ENCODE data around the gene B3GNT7.
A peak's percentile ranks its signal among the peaks of the same experiment; 100 is the strongest.

The B3GNT7 gene

DNA sequence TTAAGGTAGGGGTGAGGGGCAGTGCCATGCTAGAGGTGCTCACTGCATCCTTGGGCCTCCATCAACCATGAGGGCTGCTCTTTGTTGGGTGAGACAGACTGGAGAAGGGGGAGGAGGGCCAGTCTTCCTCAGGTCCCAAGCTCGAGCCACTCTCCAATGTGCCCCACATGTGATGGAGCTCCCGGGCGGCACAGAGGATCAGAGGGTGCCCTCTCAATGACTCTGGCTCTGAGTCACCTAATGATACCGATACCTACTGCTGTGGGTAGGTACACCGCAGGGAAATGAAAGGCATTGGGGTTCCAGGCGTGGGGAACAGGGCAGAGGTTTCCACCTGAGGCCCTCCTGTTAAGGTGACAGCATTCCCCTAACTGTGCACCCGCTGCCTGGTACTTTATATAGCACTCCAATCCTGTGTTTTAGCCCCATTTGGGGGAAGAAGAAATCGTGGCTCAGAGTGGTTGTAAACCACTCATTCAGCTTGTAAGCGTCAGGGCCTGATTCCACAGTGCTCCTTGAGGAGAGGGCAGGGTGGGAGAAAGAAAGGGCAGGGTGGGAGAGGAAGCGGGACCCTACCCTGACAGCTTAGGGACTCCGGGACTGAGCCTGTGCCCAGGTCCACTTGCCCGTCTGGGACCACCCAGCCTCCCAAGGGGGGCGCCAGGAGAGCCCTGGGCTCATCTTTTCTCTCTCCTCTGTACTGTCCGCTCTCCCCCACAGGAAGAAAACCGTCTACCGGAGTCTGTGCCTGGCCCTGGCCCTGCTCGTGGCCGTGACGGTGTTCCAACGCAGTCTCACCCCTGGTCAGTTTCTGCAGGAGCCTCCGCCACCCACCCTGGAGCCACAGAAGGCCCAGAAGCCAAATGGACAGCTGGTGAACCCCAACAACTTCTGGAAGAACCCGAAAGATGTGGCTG lies 1.8 kb downstream of the B3GNT7 start:
- peaks cover 12% of the 10 kb centered on the region for H3K27me3 ChIP-seq (ENCODE audit: insufficient read depth, poor library complexity, severe bottlenecking)
- ATAC-seq (ENCODE audit: low read depth) (0 out of 3 replicates have a peak, but pooled peaks have one; percentile 8), DNase-seq (ENCODE audit: low spot score) (no peak)
- no peaks in the 10 kb centered on the region for H3K4me1 ChIP-seq (ENCODE audit: insufficient read depth, poor library complexity, severe bottlenecking)
- no peak overlapping the region for H3K4me3 ChIP-seq (ENCODE audit: severe bottlenecking)
- TF ChIP-seq, protein P1, sequence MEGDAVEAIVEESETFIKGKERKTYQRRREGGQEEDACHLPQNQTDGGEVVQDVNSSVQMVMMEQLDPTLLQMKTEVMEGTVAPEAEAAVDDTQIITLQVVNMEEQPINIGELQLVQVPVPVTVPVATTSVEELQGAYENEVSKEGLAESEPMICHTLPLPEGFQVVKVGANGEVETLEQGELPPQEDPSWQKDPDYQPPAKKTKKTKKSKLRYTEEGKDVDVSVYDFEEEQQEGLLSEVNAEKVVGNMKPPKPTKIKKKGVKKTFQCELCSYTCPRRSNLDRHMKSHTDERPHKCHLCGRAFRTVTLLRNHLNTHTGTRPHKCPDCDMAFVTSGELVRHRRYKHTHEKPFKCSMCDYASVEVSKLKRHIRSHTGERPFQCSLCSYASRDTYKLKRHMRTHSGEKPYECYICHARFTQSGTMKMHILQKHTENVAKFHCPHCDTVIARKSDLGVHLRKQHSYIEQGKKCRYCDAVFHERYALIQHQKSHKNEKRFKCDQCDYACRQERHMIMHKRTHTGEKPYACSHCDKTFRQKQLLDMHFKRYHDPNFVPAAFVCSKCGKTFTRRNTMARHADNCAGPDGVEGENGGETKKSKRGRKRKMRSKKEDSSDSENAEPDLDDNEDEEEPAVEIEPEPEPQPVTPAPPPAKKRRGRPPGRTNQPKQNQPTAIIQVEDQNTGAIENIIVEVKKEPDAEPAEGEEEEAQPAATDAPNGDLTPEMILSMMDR (IDR thresholded peaks at IDR 0.05; ENCODE audit: poor library complexity, severe bottlenecking): no peak
- H3K36me3 ChIP-seq (ENCODE audit: low read depth): no peaks in the 10 kb centered on the region
- H3K9me3 ChIP-seq (ENCODE audit: severe bottlenecking): no peaks in the 10 kb centered on the region
- no peak overlapping the region for H3K27ac ChIP-seq (ENCODE audit: poor library complexity, severe bottlenecking)

DNA sequence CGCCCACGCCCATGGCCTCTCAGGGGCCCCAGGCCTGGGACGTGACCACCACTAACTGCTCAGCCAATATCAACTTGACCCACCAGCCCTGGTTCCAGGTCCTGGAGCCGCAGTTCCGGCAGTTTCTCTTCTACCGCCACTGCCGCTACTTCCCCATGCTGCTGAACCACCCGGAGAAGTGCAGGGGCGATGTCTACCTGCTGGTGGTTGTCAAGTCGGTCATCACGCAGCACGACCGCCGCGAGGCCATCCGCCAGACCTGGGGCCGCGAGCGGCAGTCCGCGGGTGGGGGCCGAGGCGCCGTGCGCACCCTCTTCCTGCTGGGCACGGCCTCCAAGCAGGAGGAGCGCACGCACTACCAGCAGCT lies 2.4 kb downstream of the B3GNT7 start:
- Histone ChIP-seq H3K36me3 (ENCODE audit: low read depth) (no peaks in the 10 kb centered on the region), H3K27me3 (ENCODE audit: insufficient read depth, poor library complexity, severe bottlenecking) (peaks cover 12% of the 10 kb centered on the region), H3K27ac (ENCODE audit: poor library complexity, severe bottlenecking) (no peak overlapping the region), H3K4me3 (ENCODE audit: severe bottlenecking) (no peak overlapping the region), H3K4me1 (ENCODE audit: insufficient read depth, poor library complexity, severe bottlenecking) (no peaks in the 10 kb centered on the region), H3K9me3 (ENCODE audit: severe bottlenecking) (no peaks in the 10 kb centered on the region)
- TF ChIP-seq, protein P1 (IDR thresholded peaks at IDR 0.05; ENCODE audit: poor library complexity, severe bottlenecking): no peak
- DNase-seq (ENCODE audit: low spot score) (no peak), ATAC-seq (ENCODE audit: low read depth) (no peak)

DNA sequence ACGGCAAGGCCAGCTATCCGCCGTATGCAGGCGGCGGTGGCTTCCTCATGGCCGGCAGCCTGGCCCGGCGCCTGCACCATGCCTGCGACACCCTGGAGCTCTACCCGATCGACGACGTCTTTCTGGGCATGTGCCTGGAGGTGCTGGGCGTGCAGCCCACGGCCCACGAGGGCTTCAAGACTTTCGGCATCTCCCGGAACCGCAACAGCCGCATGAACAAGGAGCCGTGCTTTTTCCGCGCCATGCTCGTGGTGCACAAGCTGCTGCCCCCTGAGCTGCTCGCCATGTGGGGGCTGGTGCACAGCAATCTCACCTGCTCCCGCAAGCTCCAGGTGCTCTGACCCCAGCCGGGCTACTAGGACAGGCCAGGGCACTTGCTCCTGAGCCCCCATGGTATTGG lies 3.1 kb downstream of the B3GNT7 start:
- DNase-seq (ENCODE audit: low spot score) (no peak), ATAC-seq (ENCODE audit: low read depth) (no peak)
- TF ChIP-seq, protein P1 (IDR thresholded peaks at IDR 0.05; ENCODE audit: poor library complexity, severe bottlenecking): no peak
- Histone ChIP-seq H3K9me3 (ENCODE audit: severe bottlenecking) (no peaks in the 10 kb centered on the region), H3K4me1 (ENCODE audit: insufficient read depth, poor library complexity, severe bottlenecking) (no peaks in the 10 kb centered on the region), H3K27ac (ENCODE audit: poor library complexity, severe bottlenecking) (no peak overlapping the region), H3K36me3 (ENCODE audit: low read depth) (no peaks in the 10 kb centered on the region), H3K4me3 (ENCODE audit: severe bottlenecking) (no peak overlapping the region), H3K27me3 (ENCODE audit: insufficient read depth, poor library complexity, severe bottlenecking) (peaks cover 12% of the 10 kb centered on the region)

DNA sequence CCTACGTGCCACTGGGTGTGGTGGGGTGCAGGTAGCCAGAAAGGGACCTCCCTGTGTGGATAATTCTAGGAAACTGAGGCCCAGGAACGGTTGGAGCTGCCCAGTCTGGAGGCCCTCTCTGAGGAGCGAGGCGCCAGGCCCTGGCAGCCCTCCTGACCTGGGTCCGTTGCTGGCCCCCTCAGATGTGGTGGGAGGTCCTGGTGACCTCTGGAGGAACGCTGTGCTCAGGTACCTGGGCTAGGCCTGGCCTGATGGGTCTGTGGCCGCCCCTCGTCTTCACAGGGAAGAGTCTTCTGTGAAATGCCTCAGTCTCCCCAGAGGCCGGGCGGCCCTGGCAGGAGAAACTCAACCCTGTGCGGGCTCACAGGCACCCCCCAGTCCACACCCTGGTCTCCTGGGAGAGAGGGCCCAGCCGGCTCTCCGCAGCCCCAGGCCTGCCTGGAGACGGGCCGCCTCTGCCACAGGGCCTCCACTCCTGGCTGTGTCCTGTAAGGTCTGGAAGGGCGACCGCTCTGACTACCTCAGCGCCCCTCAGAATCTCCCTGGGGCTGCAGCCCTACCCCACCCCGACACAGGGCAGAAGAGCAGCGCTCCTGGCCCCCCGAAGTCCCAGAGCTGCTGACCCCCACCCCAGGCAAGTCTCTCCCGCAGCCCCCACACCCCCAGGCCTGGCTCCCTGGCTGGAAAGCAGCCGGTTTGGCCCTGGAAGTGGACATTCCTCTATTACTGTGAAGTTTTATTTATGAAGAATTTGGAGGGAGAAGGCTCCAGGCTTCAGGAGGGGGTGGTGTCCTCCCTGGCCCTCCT lies 3.7 kb downstream of the B3GNT7 start:
- TF ChIP-seq, protein P1 (IDR thresholded peaks at IDR 0.05; ENCODE audit: poor library complexity, severe bottlenecking): no peak
- Histone ChIP-seq H3K4me1 (ENCODE audit: insufficient read depth, poor library complexity, severe bottlenecking) (no peaks in the 10 kb centered on the region), H3K27me3 (ENCODE audit: insufficient read depth, poor library complexity, severe bottlenecking) (peaks cover 12% of the 10 kb centered on the region), H3K27ac (ENCODE audit: poor library complexity, severe bottlenecking) (no peak overlapping the region), H3K36me3 (ENCODE audit: low read depth) (no peaks in the 10 kb centered on the region), H3K9me3 (ENCODE audit: severe bottlenecking) (no peaks in the 10 kb centered on the region), H3K4me3 (ENCODE audit: severe bottlenecking) (no peak overlapping the region)
- DNase-seq (ENCODE audit: low spot score) (no peak), ATAC-seq (ENCODE audit: low read depth) (no peak)
